ENCODE measurements around the gene TCF7L1. TPM values are rescaled to one million over a fixed set of nuclear protein-coding genes. Genes with fewer than 3 reads are reported as not detected.
A peak's percentile ranks its signal among the peaks of the same experiment; 100 is the strongest.

The TCF7L1 gene
- polyA plus RNA-seq, 3 donors: 0.05 to 0.09 TPM; not detected in 1

DNA sequence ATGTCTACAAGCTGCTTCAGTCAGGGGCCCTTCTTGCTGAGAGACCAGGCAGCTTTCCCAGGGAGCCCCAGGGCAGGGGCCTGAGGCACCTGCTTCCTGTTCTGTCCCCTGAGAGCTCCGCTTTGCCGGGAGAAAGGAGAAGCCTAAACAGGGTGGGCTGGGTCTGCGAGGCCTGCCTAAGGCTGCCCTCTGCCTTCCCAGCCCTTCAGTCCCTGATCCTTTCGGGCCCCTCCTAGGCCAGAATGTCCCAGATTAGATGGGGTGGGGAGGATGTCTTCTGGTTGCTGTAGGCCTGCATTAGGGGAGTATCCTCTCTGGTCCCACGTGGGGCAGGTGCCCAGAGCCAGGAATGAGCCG is 122.2 kb downstream of the TCF7L1 start:
- Mint-ChIP-seq H3K4me1 (no peaks in the 10 kb centered on the region), H3K27ac (peak overlapping the region in 1 of 7 donors; percentile 80), H3K9me3 (no peaks in the 10 kb centered on the region), H3K4me3 (no peak overlapping the region), H3K36me3 (no peaks in the 10 kb centered on the region), H3K27me3 (ENCODE audit: low read depth in 3 of 3) (peaks cover 0 to 3% (median 0%) of the 10 kb centered on the region in 3 donors)
- WGBS (ENCODE audit: insufficient coverage): 49% methylated on average over 6 of the region's 6 CpGs
- no peaks in the 10 kb centered on the region for H3K36me3 ChIP-seq (replicated peaks in 1 of 2; ENCODE audit: control insufficient read depth in 1 of 2, insufficient read depth in 2 of 2, low read length in 2 of 2)
- no peaks in the 10 kb centered on the region for H3K79me2 ChIP-seq (ENCODE audit: insufficient read depth, low read length)
- H3K9ac ChIP-seq (ENCODE audit: insufficient read depth, low read length, poor library complexity, severe bottlenecking): no peak overlapping the region
- H2AFZ ChIP-seq (ENCODE audit: insufficient read depth, low read depth, low read length, poor library complexity, severe bottlenecking): no peak overlapping the region
- no peaks in the 10 kb centered on the region for H3K4me1 ChIP-seq (ENCODE audit: control insufficient read depth in 1 of 2, insufficient read depth in 2 of 2, low read length in 2 of 2)
- no peak overlapping the region for H3K4me3 ChIP-seq (replicated peaks in 1 of 3; ENCODE audit: low read depth in 2 of 3, low read length in 3 of 3)
- no peak for DNase-seq
- TF ChIP-seq, protein P1, sequence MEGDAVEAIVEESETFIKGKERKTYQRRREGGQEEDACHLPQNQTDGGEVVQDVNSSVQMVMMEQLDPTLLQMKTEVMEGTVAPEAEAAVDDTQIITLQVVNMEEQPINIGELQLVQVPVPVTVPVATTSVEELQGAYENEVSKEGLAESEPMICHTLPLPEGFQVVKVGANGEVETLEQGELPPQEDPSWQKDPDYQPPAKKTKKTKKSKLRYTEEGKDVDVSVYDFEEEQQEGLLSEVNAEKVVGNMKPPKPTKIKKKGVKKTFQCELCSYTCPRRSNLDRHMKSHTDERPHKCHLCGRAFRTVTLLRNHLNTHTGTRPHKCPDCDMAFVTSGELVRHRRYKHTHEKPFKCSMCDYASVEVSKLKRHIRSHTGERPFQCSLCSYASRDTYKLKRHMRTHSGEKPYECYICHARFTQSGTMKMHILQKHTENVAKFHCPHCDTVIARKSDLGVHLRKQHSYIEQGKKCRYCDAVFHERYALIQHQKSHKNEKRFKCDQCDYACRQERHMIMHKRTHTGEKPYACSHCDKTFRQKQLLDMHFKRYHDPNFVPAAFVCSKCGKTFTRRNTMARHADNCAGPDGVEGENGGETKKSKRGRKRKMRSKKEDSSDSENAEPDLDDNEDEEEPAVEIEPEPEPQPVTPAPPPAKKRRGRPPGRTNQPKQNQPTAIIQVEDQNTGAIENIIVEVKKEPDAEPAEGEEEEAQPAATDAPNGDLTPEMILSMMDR (IDR thresholded peaks at IDR 0.05): no peak
- no peak overlapping the region for H3K27ac ChIP-seq (ENCODE audit: low read depth in 1 of 2, low read length in 2 of 2)
- H4K20me1 ChIP-seq (ENCODE audit: insufficient read depth, low read length): no peaks in the 10 kb centered on the region
- no peaks in the 10 kb centered on the region for H3K27me3 ChIP-seq (ENCODE audit: control insufficient read depth in 2 of 2, insufficient read depth in 2 of 2, low read length in 2 of 2)
- H3K9me3 ChIP-seq (replicated peaks in 1 of 2; ENCODE audit: control insufficient read depth in 1 of 2, insufficient read depth in 1 of 2, low read length in 2 of 2): no peaks in the 10 kb centered on the region
- H3K4me2 ChIP-seq (replicated peaks; ENCODE audit: extremely low read depth, low read length, poor library complexity, severe bottlenecking): no peak overlapping the region
- intact Hi-C loops (cut with micrococcal nuclease): no loop called here

DNA sequence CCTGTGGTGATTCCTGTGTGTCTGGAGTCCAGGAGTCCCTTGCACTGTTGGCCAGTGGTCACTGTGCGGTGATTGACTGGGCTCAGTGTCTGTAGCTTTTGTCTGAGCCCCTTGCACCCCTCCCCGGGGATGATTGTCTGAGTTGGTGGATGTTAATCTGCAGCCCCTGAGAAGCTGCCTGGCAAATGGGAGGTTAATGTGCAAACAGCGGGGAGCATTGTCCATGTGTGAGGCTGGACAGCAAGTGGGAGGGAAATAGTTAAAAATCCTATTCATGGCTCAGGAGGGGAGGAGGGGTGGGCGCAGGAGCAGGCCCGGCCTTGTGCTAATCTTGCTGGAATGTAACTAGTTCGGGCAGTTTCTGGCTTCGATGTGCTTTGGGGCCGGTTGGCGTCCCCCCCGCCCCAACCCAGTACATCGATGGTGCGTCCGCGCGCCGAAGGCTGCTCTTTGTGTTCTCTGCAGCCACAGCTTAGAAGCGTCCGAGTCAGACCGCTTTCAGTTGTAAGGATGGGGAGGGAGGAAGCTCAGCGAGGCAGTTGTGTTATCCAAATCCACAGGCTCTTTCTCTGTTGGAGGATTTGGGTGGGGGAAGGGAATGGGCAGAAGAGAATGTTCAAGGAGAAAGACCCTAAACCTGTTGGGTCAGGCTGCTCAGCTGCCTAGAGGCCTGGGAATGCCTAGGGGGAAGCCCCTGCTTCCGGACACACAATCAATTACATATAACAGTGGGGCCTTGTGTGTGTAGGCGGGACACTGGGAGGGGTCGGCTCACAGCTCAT is 122.8 kb downstream of the TCF7L1 start:
- Histone ChIP-seq H4K20me1 (ENCODE audit: insufficient read depth, low read length) (no peaks in the 10 kb centered on the region), H3K4me2 (replicated peaks; ENCODE audit: extremely low read depth, low read length, poor library complexity, severe bottlenecking) (no peak overlapping the region), H3K36me3 (replicated peaks in 1 of 2; ENCODE audit: control insufficient read depth in 1 of 2, insufficient read depth in 2 of 2, low read length in 2 of 2) (no peaks in the 10 kb centered on the region), H3K9ac (ENCODE audit: insufficient read depth, low read length, poor library complexity, severe bottlenecking) (no peak overlapping the region), H3K9me3 (replicated peaks in 1 of 2; ENCODE audit: control insufficient read depth in 1 of 2, insufficient read depth in 1 of 2, low read length in 2 of 2) (no peaks in the 10 kb centered on the region), H3K4me3 (replicated peaks in 1 of 3; ENCODE audit: low read depth in 2 of 3, low read length in 3 of 3) (no peak overlapping the region), H2AFZ (ENCODE audit: insufficient read depth, low read depth, low read length, poor library complexity, severe bottlenecking) (no peak overlapping the region), H3K79me2 (ENCODE audit: insufficient read depth, low read length) (no peaks in the 10 kb centered on the region), H3K27ac (ENCODE audit: low read depth in 1 of 2, low read length in 2 of 2) (no peak overlapping the region), H3K27me3 (ENCODE audit: control insufficient read depth in 2 of 2, insufficient read depth in 2 of 2, low read length in 2 of 2) (no peaks in the 10 kb centered on the region), H3K4me1 (ENCODE audit: control insufficient read depth in 1 of 2, insufficient read depth in 2 of 2, low read length in 2 of 2) (no peaks in the 10 kb centered on the region)
- H3K9me3 Mint-ChIP-seq: no peaks in the 10 kb centered on the region
- H3K4me1 Mint-ChIP-seq: no peaks in the 10 kb centered on the region
- no peak for DNase-seq
- intact Hi-C loops (cut with micrococcal nuclease): no loop called here
- peaks cover 0 to 3% (median 0%) of the 10 kb centered on the region in 3 donors for H3K27me3 Mint-ChIP-seq (ENCODE audit: low read depth in 3 of 3)
- WGBS (ENCODE audit: insufficient coverage): 96% methylated on average over 20 of the region's 23 CpGs
- H3K27ac Mint-ChIP-seq: peak overlapping the region in 1 of 7 donors; percentile 80
- TF ChIP-seq, protein P1 (IDR thresholded peaks at IDR 0.05): no peak
- H3K4me3 Mint-ChIP-seq: no peak overlapping the region
- H3K36me3 Mint-ChIP-seq: no peaks in the 10 kb centered on the region

All from CD14-positive monocyte (primary cell).